ENCODE data around the gene L3MBTL3.

Gene L3MBTL3

DNA sequence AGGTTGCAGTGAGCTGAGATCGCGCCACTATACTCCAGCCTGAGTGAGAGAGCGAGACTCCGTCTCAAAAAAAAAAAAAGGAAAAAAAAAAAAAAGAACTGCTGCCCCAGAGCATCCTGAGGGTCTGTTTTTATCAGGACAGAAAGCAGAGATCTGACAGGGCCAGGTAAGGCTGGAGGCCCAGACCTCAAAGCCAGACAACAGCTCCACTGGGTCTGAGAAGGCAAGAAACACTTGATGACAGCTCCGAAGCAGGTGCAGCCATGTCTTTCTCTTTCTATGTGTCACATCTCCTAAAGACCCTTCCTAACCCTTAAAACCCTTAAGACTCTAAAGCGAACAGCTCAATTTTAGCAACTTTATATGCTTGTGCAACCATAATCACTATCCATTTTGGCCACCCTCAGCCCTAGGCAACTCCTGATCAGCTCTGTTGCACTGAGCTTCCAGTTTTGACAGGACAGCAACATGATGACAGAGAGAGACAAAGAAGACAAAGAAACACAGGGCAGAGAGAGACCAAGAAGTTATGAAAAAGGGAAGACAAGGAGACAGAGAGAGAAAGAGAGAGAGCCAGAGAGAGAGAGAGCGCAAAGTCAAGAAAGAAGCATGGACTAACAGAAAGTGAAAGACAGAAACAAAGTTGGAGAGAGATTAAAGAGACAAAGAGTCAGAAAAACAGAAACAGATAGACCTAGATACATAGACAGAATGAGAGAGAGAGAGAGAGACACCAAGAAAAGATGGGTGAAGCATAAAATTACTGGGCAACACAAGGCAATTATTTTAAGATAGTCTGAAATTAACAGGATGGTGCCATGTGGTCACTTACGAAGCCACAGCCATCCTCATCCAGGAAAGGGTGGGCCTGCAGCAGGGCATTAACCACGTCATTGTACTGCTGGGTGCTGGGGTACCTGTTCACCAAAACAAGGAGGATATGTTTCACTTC is 165.2 kb downstream of the L3MBTL3 start:
- Histone ChIP-seq H3K79me2 (ENCODE audit: insufficient read depth, low read length) (no peaks in the 10 kb centered on the region), H3K9me2 (replicated peaks; ENCODE audit: insufficient read depth, low read length) (no peaks in the 10 kb centered on the region), H3K4me2 (ENCODE audit: low read depth, low read length, poor library complexity, severe bottlenecking) (no peak overlapping the region), H3F3A (ENCODE audit: insufficient read depth) (no peaks in the 10 kb centered on the region), H3K9me3 (ENCODE audit: insufficient read depth, low read length) (no peaks in the 10 kb centered on the region), H3K27ac (ENCODE audit: low read depth, low read length) (no peak overlapping the region), H3K9ac (ENCODE audit: low read length) (no peak overlapping the region), H4K20me1 (ENCODE audit: low read depth, low read length) (no peaks in the 10 kb centered on the region), H2AFZ (ENCODE audit: low read depth, low read length, severe bottlenecking) (no peak overlapping the region), H3K36me3 (ENCODE audit: low read length) (no peaks in the 10 kb centered on the region), H3K4me3 (ENCODE audit: insufficient read depth, low read length, poor library complexity, severe bottlenecking) (no peak overlapping the region), H3K27me3 (ENCODE audit: low read length) (no peaks in the 10 kb centered on the region)
- TF ChIP-seq, protein P1, sequence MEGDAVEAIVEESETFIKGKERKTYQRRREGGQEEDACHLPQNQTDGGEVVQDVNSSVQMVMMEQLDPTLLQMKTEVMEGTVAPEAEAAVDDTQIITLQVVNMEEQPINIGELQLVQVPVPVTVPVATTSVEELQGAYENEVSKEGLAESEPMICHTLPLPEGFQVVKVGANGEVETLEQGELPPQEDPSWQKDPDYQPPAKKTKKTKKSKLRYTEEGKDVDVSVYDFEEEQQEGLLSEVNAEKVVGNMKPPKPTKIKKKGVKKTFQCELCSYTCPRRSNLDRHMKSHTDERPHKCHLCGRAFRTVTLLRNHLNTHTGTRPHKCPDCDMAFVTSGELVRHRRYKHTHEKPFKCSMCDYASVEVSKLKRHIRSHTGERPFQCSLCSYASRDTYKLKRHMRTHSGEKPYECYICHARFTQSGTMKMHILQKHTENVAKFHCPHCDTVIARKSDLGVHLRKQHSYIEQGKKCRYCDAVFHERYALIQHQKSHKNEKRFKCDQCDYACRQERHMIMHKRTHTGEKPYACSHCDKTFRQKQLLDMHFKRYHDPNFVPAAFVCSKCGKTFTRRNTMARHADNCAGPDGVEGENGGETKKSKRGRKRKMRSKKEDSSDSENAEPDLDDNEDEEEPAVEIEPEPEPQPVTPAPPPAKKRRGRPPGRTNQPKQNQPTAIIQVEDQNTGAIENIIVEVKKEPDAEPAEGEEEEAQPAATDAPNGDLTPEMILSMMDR (IDR thresholded peaks at IDR 0.05; ENCODE audit: insufficient read depth, low read length, poor library complexity, severe bottlenecking): no peak
- TF ChIP-seq EZH2phosphoT487 (conservative IDR thresholded peaks at IDR 0.05; ENCODE audit: low read length): no peak

DNA sequence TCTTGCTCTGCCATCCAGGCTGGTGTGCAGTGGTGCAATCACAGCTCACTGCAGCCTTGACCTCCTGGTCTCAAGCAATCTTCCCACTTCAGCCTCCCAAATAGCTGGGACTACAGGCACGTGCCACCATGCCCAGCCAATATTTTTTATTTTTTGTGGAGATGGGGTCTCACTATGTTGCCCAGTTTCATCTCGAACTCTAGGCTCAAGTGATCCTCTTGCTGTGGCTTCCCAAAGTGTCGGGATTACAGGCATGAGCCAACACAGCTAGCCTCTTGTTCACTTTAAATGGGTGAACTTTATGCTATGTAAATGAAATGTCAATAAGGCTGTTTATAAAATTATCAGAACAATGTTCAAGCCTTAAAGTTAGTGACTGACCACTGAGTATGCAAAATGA is 167.3 kb downstream of the L3MBTL3 start:
- Histone ChIP-seq H3K9me3 (ENCODE audit: insufficient read depth, low read length) (no peaks in the 10 kb centered on the region), H3K4me3 (ENCODE audit: insufficient read depth, low read length, poor library complexity, severe bottlenecking) (no peak overlapping the region), H2AFZ (ENCODE audit: low read depth, low read length, severe bottlenecking) (no peak overlapping the region), H3K36me3 (ENCODE audit: low read length) (no peaks in the 10 kb centered on the region), H4K20me1 (ENCODE audit: low read depth, low read length) (no peaks in the 10 kb centered on the region), H3K27ac (ENCODE audit: low read depth, low read length) (no peak overlapping the region), H3K9ac (ENCODE audit: low read length) (no peak overlapping the region), H3K27me3 (ENCODE audit: low read length) (no peaks in the 10 kb centered on the region), H3F3A (ENCODE audit: insufficient read depth) (no peaks in the 10 kb centered on the region), H3K79me2 (ENCODE audit: insufficient read depth, low read length) (no peaks in the 10 kb centered on the region), H3K4me2 (ENCODE audit: low read depth, low read length, poor library complexity, severe bottlenecking) (no peak overlapping the region), H3K9me2 (replicated peaks; ENCODE audit: insufficient read depth, low read length) (no peaks in the 10 kb centered on the region)
- TF ChIP-seq EZH2phosphoT487 (conservative IDR thresholded peaks at IDR 0.05; ENCODE audit: low read length): no peak
- TF ChIP-seq, protein P1 (IDR thresholded peaks at IDR 0.05; ENCODE audit: insufficient read depth, low read length, poor library complexity, severe bottlenecking): no peak

DNA sequence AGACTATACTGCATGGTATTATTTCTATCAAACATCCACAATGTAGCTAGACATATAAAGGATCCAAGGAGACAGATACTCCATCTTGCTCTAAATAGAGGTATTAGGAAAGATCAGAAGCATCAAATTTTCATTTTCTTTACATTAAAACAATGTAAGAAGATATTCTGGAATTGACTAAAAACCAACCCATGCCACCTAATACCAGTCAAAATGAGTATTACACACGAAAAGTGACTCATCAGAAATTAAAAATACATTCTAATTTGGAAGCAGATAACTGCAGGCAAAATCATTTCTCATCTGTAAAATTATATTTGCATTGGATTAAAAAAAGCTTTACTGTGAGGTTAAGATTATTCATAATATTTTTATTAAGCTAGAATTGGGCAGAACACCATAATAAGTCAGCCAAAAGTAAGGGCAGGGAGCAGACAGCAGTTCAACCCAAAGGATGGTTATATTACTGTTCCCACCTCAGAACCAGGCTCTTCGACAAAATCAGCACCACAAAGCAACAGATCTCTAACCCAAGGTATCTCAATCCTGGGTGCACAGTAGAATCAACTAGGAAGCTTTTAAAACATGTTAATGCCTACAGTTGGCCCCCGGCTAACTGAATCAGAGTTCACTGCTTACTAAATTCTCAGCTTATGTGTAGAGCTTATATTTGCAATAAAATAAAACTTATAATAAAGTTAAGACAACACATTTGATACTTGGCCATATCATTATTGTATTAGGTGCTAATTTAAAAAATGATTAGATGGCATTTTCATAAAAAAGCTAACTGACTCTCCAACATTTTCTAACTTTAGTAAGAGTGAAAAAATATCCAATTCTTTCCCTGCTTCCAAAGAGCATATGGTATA is 169.2 kb downstream of the L3MBTL3 start:
- Histone ChIP-seq H3F3A (ENCODE audit: insufficient read depth) (no peaks in the 10 kb centered on the region), H3K4me2 (ENCODE audit: low read depth, low read length, poor library complexity, severe bottlenecking) (no peak overlapping the region), H3K9ac (ENCODE audit: low read length) (no peak overlapping the region)

More for the DNA sequence above, 169.2 kb downstream of the L3MBTL3 start:
- H4K20me1 ChIP-seq (ENCODE audit: low read depth, low read length): no peaks in the 10 kb centered on the region
- H3K27ac ChIP-seq (ENCODE audit: low read depth, low read length): no peak overlapping the region
- H3K9me3 ChIP-seq (ENCODE audit: insufficient read depth, low read length): no peaks in the 10 kb centered on the region
- H3K79me2 ChIP-seq (ENCODE audit: insufficient read depth, low read length): no peaks in the 10 kb centered on the region
- no peaks in the 10 kb centered on the region for H3K9me2 ChIP-seq (replicated peaks; ENCODE audit: insufficient read depth, low read length)
- no peaks in the 10 kb centered on the region for H3K27me3 ChIP-seq (ENCODE audit: low read length)
- no peak overlapping the region for H3K4me3 ChIP-seq (ENCODE audit: insufficient read depth, low read length, poor library complexity, severe bottlenecking)
- H2AFZ ChIP-seq (ENCODE audit: low read depth, low read length, severe bottlenecking): no peak overlapping the region
- H3K36me3 ChIP-seq (ENCODE audit: low read length): no peaks in the 10 kb centered on the region
- TF ChIP-seq, protein P1 (IDR thresholded peaks at IDR 0.05; ENCODE audit: insufficient read depth, low read length, poor library complexity, severe bottlenecking): no peak
- TF ChIP-seq EZH2phosphoT487 (conservative IDR thresholded peaks at IDR 0.05; ENCODE audit: low read length): no peak

All from SU-DHL-6 (cell line).